NCI-H2081 treated with DMSO at 0.1 percent for 48 hours (cell line): ENCODE data around the gene CRISPLD2.
"Not testable (repeated sequence)": the region's sequence is repeated elsewhere in the genome, so short reads cannot be mapped to it uniquely, and the experiment has no call there.

Experiments used
- DNase-seq: peaks from one replicate; lab custom pipeline; 2025; lab: John Stamatoyannopoulos, UW

The CRISPLD2 gene

DNA sequence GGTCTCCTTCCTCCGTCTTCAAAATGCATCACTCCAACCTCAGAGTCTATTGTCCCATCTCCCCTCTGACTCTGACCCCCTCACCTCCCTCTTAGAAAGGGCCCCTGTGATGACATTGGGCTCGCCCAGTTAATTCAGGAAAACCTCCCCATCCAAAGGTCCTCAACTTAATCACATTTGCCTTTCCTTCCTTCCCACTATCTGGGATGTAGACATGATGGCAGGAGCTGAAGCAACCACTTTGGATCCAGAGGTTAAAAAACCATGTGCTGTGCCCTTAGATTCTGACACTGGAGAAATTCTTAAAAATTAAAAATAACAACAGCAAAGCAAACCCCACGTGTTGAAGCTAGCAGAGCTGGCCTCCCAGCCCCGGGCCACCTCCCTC, 111.3 kb downstream of the CRISPLD2 start:
- DNase-seq, result no peak

DNA sequence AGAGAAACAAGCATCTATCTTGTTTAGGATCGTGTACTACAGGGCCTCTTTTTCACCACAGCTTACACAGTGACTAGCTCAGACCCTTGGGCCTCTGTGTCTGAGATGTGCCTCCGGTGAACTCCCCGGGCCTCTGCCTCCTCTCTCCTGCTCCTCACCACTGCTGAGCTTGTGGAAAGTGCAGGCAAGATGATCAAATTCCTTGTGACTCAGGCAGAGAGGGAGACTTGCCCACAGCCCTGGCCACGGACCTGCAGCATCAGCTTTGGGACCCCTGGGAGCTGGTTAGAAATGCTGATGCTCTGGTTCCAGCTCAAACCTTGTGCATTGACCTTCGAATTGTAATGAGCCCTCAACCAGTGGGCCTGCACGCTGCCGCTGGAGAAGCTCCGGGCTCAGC, 111.7 kb downstream of the CRISPLD2 start:
- no peak for DNase-seq

DNA sequence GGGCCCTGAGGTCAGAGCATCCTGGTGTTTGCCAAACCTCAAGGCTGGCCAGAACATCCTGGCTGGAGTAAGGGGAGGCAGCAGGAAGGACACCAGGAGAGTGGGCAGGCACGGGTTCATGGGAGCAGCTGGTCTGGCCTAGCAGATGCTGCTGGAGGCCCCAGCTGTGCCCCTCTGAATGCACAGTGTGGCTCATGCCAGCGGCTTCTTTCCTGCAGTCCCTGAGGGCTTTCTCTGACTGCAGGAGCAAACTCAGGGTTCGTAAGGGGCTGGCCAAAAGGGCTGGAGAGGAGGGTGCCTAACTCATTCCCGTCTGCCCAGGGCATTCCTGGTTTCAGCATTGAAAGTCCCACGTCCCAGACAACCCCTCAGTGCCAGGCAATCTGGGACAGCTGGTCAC, 112.9 kb downstream of the CRISPLD2 start:
- DNase-seq, result no peak

DNA sequence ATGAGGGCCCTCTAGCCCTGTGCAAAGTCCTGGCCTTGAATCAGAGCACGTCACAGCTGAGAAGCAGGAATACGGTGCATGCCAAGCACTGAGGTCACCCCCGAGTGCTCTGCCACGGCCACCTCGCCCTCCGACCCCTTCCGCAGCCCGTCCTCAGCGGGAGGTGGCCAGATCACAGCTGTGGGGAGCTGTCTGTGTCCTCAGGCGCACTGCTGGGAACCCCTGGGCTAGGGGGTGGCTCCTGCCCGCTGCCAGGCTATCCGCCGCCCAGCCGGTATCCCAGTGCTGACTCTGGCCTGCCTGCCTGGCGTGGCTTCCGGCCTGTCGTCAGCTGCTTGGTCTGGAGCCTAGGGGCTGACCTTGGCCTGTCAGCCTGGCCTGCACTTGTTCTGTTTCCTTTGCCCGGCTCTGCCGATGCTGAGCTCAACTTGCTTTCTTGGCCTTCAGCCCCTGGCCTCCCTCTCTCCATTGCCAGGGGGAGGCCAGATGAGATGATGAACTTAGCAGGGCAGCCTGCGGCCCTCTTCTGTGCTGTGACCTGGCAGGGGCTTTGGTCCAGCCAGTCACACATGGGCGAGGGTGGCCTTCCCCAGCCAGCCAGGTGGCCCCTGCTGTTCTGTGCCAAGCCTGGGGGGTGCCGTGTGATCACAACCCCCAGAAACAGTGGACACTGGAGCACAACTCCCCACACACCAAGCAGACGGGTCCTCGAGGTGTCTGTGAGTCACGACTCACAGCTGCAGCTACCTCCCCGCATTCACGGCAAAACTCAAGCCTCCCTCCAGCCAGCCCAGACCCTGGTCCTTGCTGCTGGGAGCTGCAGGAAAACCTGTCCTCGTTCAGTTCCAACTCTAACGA, 114.2 kb downstream of the CRISPLD2 start:
- no peak for DNase-seq

DNA sequence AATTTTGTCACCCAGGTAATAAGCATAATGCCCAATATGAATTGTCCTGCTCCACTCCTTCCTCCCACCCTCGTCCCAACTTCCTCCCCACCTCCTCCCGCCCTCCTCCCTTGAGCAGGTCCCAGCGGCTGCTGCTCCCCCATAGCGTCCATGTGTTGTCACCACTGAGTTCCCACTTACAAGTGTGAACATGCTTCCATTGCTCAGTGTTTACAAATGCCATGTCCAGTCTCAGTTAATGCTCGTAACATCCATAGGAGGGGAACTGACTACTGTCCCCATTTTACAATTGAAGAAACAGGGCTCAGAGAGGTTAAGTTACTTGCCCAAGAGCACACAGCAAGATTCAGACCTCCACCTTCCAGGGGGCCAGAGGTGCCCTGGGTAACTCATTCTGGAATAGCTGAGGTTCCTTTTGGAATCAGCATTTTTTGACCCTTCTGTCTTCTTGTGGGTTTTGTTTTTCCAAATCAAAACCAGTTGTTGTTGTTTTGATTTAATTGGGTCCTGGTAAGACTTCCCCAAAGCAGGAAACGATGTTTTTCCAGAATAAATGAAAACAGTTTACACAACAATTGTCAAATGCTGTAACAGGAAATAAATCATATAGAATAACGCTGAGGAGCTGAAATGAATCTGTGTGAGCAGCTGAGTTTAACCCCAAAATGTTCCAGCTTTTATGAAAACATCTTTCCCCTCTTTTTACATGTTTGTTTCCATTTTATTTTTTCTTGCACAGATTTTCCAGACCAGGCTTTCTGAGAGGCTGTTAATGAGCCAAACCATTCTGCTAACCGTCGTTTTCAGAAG, 117.6 kb downstream of the CRISPLD2 start:
- no peak for DNase-seq

DNA sequence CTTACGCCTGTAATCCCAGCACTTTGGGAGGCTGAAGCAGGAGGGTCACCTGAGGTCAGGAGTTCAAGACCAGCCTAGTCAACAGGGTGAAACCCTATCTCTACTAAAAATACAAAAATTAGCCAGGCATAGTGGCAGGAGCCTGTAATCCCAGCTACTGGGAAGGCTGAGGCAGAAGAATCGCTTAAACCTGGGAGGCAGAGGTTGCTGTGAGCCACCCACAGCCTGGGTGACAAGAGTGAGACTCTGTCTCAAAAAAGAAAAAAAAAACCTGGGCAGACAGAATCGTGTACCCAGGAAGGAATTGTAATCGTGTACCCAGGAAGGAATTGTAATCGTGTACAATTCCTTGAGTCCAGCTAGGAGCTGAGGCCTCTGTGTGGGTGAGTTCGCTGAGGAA, 118.8 kb downstream of the CRISPLD2 start:
- not testable (repeated sequence) for DNase-seq

DNA sequence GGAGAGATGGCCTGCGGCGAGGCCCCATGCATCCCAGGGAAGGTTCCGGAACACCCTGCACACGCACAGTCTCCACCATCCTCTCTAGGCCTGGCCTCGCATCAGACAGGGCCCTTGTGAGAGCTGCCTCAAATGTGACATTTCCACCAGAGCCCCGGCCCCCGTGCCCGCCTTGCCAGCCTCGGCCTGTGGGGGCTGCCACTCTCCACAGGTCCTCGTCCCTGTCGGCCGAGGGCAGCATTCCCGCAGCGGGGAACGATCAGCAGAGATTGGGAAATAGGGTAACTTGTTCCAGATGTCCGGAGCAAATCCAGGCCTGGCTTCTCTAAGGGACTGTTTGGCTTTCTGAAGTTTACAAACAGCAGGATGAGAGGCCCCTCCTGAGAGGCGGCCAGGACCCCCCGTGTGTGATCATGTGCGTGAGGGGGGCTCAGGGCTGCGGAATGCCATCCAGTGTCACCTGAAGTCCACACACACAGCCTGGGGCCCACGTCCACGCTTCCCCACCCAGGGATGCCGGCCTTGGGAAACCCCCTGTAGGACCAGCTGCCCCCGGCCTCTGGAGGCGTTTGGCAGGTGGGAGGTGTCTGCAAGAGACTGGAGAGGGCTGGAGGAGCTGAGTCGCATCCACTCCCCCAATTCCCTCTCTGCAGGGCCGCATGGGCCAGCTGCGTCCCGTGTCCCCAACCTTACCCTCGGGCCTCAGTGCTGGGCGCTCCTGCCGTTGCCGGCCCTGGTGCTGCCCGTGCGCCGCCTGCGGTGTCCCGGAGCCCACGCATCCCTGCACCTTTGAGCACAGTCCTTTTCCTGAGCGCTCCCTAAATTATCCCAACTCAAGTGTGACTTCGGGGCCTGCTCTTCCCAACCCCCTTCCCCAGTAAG, 121.1 kb downstream of the CRISPLD2 start:
- DNase-seq, result no peak

DNA sequence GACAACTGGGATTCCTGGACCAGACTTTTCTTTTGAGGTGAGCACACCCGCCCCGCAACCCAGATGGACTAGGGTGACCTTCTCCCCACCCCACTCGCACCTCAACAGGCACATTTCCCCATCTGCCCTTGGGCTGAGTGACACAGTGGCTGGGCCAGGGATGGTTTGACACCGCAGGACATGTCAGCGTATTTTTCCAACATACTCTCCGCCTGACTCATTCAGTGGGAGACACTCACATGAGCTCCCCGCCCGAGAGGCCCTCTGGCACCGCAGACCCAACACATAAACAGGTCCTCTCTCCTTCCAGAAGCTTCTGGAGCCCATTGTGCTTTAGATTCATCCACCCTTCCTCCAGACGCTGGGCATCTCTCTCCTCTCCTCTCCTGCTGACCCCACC, 122.1 kb downstream of the CRISPLD2 start:
- DNase-seq, result no peak

DNA sequence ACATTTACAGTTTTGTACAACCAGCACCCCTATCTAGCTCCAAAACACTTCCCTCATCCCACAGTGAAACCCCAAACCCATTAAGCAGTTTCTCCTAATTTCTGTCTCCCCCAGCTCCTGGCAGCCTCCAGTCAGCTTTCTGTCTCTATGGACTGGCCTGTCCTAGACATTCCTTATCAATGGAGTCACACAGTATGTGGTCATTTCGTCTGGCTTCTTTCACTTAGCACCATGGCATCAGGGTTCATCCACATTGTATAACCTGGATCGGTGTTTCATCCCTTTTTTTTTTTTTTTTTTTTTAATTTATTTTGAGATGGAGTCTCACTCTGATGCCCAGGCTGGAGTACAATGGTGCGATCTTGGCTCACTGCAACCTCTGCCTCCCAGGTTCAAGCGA, 123.0 kb downstream of the CRISPLD2 start:
- no peak for DNase-seq

DNA sequence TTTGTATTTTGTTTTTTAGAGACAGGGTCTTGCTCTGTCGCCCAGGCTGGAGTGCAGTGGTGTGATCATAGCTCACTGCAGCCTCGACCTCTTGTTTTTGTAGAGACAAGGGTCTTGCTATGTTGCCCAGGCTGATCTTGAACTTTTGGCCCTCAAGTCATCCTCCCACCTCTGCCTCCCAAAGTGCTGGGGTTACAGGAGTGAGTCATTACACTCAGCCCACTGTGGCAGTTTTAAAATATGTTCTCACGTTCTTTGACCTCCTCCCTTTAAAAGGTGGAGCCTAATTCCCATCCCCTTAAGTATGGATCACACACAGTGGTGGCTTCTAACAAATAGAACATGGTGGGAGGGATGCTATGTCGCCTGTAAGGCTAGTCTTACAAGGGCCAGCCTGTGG, 123.8 kb downstream of the CRISPLD2 start:
- DNase-seq, result no peak

DNA sequence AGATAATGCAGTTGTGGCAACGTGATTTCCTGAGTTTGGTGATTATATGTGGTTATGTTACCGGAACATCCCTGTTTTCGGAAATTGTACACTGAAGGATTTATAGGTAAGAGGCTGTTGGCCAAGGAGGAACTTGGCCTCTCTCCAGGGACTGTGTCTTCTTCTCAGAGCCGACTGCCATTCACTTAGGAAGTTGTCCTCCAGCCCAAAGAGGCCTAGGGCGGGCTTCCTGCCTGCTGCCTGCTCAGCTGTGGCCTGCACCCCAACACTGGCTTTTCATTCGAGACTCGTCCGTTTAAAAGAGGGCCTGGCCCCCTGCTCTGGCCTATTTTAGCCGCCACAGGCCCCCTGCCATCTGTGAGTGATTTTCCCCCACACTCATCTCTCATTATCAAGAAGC, 127.2 kb downstream of the CRISPLD2 start:
- DNase-seq, result no peak

DNA sequence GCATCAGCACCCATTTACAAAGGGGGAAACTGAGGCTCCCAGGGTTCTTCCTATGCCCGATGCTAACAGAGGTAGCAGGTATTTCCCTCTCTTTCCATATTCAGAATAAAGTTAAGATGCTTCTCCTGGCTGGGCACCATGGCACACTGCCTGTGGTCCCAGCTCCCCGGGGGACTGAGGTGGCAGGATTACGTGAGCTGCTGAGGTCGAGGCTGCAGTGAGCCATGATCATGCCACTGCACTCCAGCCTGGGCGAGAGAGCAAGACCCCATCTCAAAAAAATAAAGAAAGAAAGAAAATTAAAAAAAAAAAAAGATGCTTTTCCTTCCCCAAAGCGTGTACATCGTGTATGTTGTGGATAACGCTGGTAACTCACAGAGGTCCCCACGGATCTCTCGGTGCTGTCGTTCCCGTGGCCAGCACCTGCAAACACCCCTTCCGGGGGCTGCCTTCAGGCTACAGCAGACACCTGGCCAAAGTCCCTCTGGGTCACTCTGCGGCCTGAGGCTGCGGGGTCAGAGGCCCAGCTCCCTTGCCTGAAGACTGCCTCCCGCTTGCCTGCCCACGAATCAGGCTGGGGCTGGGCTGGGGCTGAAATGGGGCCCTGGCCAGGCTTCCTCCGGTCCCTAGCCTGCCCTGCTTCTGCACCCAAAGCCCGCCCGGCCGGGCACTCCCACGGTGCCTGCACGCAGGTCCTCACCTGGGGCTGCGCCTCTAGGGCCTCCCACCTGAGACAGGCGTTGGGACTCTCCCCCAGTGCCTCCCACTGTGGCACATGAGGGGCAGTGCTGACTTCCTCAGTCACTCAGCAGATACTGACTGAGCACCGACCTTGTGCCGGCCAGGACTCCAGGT, 128.4 kb downstream of the CRISPLD2 start:
- no peak for DNase-seq

DNA sequence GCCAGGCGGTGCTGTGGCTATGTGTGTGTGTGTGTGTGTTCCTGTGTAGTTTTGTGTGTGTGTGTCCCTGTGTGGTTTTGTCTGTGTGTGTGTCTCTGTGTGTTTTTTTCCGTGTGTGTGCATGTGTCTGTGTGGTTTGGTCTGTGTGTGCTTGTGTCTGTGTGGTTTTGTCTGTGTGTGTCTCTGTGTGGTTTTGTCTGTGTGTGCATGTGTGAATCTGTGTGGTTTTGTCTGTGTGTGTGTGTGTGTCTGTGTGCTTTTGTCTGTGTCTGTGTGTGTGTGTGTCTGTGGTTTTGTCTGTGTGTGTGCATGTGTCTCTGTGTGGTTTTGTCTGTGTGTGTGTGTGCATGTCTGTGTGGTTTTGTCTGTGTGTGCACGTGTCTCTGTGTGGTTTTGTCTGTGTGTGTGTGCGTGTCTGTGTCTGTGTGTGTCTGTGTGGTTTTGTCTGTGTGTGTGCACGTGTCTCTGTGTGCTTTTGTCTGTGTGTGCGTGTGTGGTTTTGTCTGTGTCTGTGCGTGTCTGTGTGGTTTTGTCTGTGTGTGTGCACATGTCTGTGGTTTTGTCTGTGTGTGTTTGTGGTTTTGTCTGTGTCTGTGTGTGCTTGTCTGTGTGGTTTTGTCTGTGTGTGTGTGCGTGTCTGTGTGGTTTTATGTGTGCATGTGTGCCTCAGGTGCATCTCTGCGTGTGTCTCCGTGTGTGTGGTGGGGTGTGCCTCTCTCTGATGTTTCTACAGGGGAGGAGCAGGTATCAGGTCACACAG, 129.2 kb downstream of the CRISPLD2 start:
- DNase-seq, result no peak

DNA sequence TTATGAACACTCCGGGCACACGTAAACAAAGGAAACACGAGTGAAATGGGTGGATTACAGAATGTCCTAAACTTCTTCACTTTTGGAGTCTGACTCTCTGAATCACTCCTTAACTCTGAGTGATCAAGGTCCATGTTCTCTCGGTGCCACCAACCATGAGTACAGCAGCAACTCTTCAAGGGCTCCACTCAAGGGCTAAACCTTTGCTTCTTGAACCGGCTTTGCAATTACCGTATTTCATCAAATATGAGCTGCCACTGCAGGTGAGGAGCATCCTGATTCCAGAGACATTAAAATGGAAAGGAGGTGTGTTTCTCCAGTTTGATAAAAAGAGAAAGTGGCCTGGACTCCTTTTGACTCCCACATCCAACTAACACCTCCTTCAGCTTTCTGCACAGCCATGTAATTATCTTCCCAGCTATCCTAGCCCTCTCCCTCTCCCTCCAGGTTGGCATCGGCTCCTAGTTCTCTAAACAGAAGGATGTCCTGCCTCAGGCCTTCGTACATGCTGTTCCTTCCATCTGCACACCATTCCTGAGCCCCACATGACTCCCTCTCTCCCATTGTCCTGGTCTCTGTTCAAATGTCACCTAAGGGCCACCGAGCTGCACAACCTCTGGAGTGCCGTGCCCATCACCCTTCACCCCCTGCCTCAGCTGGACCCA, 130.1 kb downstream of the CRISPLD2 start:
- DNase-seq, result no peak

DNA sequence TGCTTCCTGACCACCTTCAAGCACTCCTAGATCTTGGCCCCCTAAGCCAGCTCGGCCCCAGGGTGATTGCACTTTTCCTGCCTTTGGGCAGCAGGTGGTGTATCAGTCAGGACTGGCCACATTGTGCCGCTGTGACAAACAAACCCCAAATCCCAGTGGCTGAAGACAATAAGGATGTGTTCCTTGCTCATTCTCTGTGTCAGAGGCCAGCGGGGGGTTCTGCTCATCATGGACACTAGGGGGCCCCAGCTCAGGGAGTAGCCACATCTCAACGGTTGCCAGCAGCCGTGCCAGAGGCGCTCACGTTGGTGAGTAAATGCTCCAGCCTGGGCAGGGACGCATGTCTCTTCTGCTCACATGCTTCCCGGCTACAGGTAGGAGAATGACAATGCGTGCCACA, 131.1 kb downstream of the CRISPLD2 start:
- DNase-seq, result no peak

DNA sequence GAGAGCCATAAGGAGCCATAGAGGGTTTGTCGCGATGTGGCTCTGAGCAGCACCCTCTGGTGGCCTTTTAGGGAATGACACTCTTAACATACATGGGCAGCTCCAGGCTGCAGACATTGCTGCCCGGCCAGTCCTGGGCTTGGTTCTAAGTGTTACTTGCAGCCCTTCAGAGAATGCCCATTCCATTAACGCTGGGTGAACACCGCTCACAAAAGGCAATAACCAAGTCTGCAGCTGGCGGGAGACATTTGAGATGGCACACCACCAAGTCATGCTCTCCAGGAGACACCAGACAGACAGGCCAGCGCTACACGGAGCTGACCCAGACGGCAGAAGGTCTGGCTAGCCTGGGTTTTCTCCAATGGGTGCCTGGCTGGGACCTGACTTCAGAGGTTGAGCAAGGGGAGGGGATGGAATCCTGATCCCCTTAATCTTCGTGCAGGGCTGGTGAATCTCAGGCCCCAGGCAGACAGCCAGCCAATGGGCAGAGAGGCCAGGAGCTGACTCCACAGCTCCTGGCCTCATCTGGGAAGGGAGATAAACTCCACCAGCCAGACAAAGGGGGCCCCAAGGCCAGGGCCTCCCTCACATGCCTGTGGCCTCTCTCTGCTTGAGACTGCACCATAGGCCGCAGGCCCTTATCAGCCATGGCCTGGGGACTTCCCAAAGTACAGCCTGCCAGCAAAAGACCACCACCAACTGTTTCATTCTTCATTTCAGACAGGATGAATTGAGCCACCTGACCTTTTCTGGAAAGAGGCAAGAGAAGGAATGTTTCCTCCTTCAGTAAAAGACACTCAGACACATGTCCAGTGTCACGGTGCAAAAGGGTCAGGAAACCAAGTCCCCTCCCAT, 132.8 kb downstream of the CRISPLD2 start:
- no peak for DNase-seq

DNA sequence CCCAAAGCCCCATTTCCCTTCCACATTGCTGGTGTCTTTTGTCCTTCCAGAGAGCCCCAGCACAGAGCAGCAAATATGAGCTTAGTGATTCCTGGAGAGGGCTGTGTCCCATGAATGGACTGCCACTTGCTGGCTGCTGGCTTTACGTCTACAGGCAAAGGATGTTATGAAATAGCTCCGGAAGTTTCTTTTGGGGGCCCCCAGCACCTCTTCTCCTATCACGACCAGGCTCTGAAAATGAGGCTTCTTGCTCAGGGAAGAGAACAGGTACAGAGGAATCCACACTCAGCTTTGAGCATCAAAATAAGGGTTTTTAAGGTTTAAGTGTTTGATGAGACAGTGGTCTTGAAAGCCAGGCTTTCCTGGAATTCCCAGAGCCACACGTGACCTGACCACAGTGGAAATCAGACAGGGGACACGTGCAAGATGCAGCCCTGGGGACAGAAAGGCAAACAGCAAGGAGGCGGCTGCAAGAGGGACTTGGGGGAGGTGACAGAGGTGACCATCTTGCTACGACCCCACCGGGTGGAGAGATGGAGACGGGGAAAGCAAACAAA, 133.5 kb downstream of the CRISPLD2 start:
- no peak for DNase-seq

DNA sequence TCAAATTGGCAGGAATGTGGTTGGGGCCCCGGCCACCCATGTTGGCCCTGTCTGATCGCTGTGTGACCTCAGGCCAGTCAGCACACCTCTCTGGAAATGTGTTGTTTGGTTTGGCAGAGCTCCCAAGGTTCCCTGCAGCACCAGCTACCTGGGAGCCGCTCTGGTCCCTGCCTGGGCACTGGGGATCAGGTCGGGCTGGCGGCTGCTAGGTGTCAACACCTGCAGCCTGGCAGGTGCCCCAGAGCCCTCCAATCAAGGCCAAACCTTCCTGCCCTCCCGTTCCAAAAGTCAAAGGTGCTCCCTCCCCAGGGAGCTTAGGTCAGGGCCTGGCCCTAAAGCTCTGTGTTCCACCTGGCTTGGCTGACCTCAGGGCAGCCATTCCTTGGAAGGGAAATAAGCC, 135.6 kb downstream of the CRISPLD2 start:
- DNase-seq, result no peak

DNA sequence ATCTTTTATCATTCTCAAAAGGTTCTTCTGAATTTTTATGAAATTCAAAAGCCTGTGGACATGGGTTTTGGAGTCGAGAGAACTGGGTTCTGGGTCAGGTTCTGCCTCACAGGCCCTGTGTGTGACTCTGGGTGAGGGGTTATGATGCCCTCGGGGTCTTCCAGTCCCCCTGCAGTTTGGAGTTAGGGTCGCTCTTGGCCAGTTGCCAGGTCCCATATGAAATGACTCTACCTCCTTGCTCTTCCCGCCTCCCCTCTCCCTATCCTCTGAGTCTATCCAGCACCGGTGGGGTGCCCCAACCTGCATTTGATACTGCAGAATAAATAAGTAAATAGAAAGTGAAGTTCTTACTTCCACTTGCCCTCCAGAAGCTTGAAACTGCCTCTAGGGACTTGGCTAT, 137.4 kb downstream of the CRISPLD2 start:
- DNase-seq, result no peak
